Keratinocyte (primary cell): Measurements from ENCODE around the gene SETDB1. TPM values are rescaled to one million over a fixed set of nuclear protein-coding genes. Genes with fewer than 3 reads are reported as not detected.
"Not testable (repeated sequence)": the region's sequence is repeated elsewhere in the genome, so short reads cannot be mapped to it uniquely, and the experiment has no call there.

ENCODE experiments used
- DNase-seq: peaks from one replicate; pipeline ENCODE4 v3.0.0-alpha.2; 2011; ENCODE audit warnings: low read depth, missing footprints, low spot score
- FAIRE-seq: peaks from 2 replicates; lab custom pipeline; 2011; peaks lifted over from hg19 to GRCh38; lab: Jason Lieb, UNC
- H2AFZ ChIP-seq: 2 replicates; pipeline ENCODE4 v1.6.0; 2012; ENCODE audit warnings: low read length, control low read depth, inconsistent platforms; ENCODE audit not compliant: control insufficient read depth
- H3K27ac ChIP-seq: 2 replicates; pipeline ENCODE4 v1.5.1; 2011; ENCODE audit warnings: low read length; ENCODE audit not compliant: control insufficient read depth, insufficient read depth
- H3K27me3 ChIP-seq: 3 replicates; pipeline ENCODE4 v1.6.0; 2011; ENCODE audit warnings: low read length; ENCODE audit not compliant: control insufficient read depth, insufficient read depth; ENCODE audit errors: extremely low read depth
- H3K36me3 ChIP-seq, 2 experiments: 2 replicates in 1 of 2; 3 replicates in 1 of 2; pipeline ENCODE4 v1.5.1; 2011; ENCODE audit warnings: low read length in 2 of 2, mild to moderate bottlenecking in 1 of 2; ENCODE audit not compliant: control insufficient read depth in 2 of 2, insufficient read depth in 2 of 2; ENCODE audit errors: extremely low read depth in 1 of 2
- H3K4me1 ChIP-seq: 3 replicates; pipeline ENCODE4 v1.5.1; 2011; ENCODE audit warnings: low read length; ENCODE audit not compliant: control insufficient read depth, insufficient read depth; ENCODE audit errors: extremely low read depth
- H3K4me2 ChIP-seq: 3 replicates; pipeline ENCODE4 v1.6.0; 2011; ENCODE audit warnings: low read depth, low read length; ENCODE audit not compliant: control insufficient read depth, insufficient read depth; ENCODE audit errors: extremely low read depth
- H3K4me3 ChIP-seq, 3 experiments: fragments of 200-600 bp in 1 of 3; sonication (generic) in 1 of 3; 2 replicates in 2 of 3; 3 replicates in 1 of 3; pipeline ENCODE4 v1.5.1; 2011 to 2016; ENCODE audit warnings: low read length in 3 of 3, mild to moderate bottlenecking in 3 of 3, control low read depth in 2 of 3, inconsistent platforms in 1 of 3, low read depth in 1 of 3, mixed read lengths in 1 of 3, mixed run types in 1 of 3, moderate library complexity in 1 of 3; ENCODE audit not compliant: control insufficient read depth in 2 of 3, insufficient read depth in 2 of 3; ENCODE audit errors: extremely low read depth in 1 of 3
- H3K79me2 ChIP-seq: 2 replicates; pipeline ENCODE4 v1.6.0; 2012; ENCODE audit warnings: low read length; ENCODE audit not compliant: control insufficient read depth, insufficient read depth
- H3K9ac ChIP-seq: 3 replicates; pipeline ENCODE4 v1.6.0; 2011; ENCODE audit warnings: low read length; ENCODE audit not compliant: control insufficient read depth, insufficient read depth; ENCODE audit errors: extremely low read depth
- H3K9me1 ChIP-seq: 3 replicates; pipeline ENCODE4 v1.6.0; 2011; ENCODE audit warnings: low read length; ENCODE audit not compliant: control insufficient read depth, insufficient read depth; ENCODE audit errors: extremely low read depth
- H3K9me3 ChIP-seq: 2 replicates; pipeline ENCODE4 v1.5.1; 2012; ENCODE audit warnings: low read depth, low read length; ENCODE audit not compliant: control insufficient read depth
- H4K20me1 ChIP-seq: 3 replicates; pipeline ENCODE4 v1.6.0; 2011; ENCODE audit warnings: low read length; ENCODE audit not compliant: control insufficient read depth, insufficient read depth; ENCODE audit errors: extremely low read depth
- CTCF ChIP-seq, 3 experiments: IDR thresholded peaks in 1 of 3; conservative IDR thresholded peaks in 1 of 3; optimal IDR thresholded peaks in 1 of 3; 2 replicates in 2 of 3; 3 replicates in 1 of 3; pipeline versions ENCODE3 to v1.5.1; 2011; ENCODE audit warnings: low read length in 3 of 3, mild to moderate bottlenecking in 3 of 3, moderate library complexity in 2 of 3, control low read depth in 1 of 3, inconsistent platforms in 1 of 3; ENCODE audit not compliant: insufficient read depth in 2 of 3; ENCODE audit errors: extremely low read depth in 1 of 3
- EZH2 ChIP-seq: IDR thresholded peaks from one replicate; pipeline ENCODE4 v1.6.1; 2012; ENCODE audit warnings: inconsistent platforms, mild to moderate bottlenecking, low read length, moderate library complexity
- dilution Hi-C: fragments of 300-500 bp; cut with MboI; formaldehyde crosslinking; loops from one replicate; pipeline ENCODE4 v1.7.0; 2020; ENCODE audit warnings: low sequenced_read_pairs; ENCODE audit not compliant: extremely low pct_ligation_motif_present
- polyA plus RNA-seq, 5 experiments: library from polyadenylated mRNA; depleted of rRNA in 3 of 5; stranded (reverse) in 3 of 5; stranded (forward) in 1 of 5; unstranded in 1 of 5; fragments of >200 nt; gene quantifications; 1 replicate in 1 of 5; 2 replicates in 3 of 5; 3 replicates in 1 of 5; pipeline versions ENCODE4 v1.2.1 to v1.2.3, GENCODE V29; 2011 to 2012; ENCODE audit warnings: missing spikeins in 2 of 5, low read depth in 1 of 5, low replicate concordance in 1 of 5

The SETDB1 gene
- polyA plus RNA-seq, 1 donor (not counting 4 experiments of a cell fraction or from before 2014, with no cell fraction given) = 31.3 TPM

DNA sequence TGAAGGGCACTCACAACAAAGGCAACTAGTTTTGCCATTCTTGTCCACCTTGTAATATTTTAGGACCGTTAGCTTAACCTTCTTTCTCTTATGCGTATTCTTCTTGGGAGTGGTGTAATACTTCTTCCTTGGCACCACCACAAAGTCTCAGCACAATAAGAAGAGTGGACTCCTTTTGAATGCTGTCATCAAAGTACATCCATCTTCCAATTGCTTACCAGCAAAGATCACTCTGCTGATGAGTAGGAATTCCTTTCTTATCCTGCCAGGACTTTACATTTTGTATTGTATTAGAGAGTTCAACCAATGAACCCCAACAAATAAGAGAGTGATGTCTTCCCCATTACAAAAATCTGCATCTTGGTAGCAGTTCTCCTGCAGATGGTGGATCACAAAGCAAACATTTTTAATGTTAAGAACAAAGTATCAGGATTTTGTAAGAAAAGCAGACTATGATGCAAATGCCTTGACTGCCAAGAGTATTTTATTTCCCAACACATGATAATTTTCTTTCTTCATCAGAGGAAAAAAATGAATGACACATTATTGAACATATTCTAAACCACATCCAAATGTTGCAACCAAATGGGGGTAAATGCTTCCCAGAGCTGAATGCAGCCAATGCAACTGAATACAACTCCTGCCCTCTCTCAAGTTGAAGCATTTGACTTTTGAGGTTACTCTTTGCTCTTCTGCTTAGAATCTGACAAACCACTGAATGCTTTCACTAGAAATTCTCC is 44.7 kb upstream of the SETDB1 start:
- Histone ChIP-seq H3K4me2 (peak overlapping the region; percentile 27), H4K20me1 (no peaks in the 10 kb centered on the region), H3K27me3 (no peaks in the 10 kb centered on the region), H3K9me3 (no peaks in the 10 kb centered on the region), H3K9me1 (no peaks in the 10 kb centered on the region), H2AFZ (no peak overlapping the region), H3K79me2 (no peaks in the 10 kb centered on the region), H3K4me3 (no peak overlapping the region), H3K36me3 (no peaks in the 10 kb centered on the region), H3K9ac (no peak overlapping the region), H3K4me1 (peaks cover 12% of the 10 kb centered on the region), H3K27ac (peak overlapping the region; percentile 26)
- no peak for FAIRE-seq
- DNase-seq = no peak
- dilution Hi-C loops = no loop called here
- no peak for TF ChIP-seq CTCF (optimal IDR thresholded peaks at IDR 0.05 in 1 of 3, IDR thresholded peaks at IDR 0.05 in 1 of 3, conservative IDR thresholded peaks at IDR 0.05 in 1 of 3; ENCODE audit: extremely low read depth in 1 of 3, insufficient read depth in 2 of 3, low read length in 3 of 3)
- no peak for TF ChIP-seq EZH2

GRCh38 chr1:150883121-150883520 is 43.0 kb upstream of the SETDB1 start:
- FAIRE-seq, H3K79me2 ChIP-seq, H3K4me2 ChIP-seq, H3K36me3 ChIP-seq, DNase-seq, H3K27me3 ChIP-seq, H3K27ac ChIP-seq, H3K9ac ChIP-seq, H4K20me1 ChIP-seq, H2AFZ ChIP-seq, H3K4me3 ChIP-seq, H3K9me1 ChIP-seq, H3K9me3 ChIP-seq, dilution Hi-C loops: not testable (repeated sequence)
- peaks cover 12% of the 10 kb centered on the region for H3K4me1 ChIP-seq

GRCh38 chr1:150887018-150887417 is 39.1 kb upstream of the SETDB1 start, which contains the start of gene CTXND2:
Gene CTXND2 (plus strand): TSS chr1:150887136. CDS start chr1:150912315, 25,179 bp downstream.
- Histone ChIP-seq H3K9me1 (no peaks in the 10 kb centered on the region), H3K79me2 (no peaks in the 10 kb centered on the region), H3K4me1 (no peaks in the 10 kb centered on the region), H3K9me3 (no peaks in the 10 kb centered on the region), H3K4me2 (no peak within 1 kb of the TSS), H3K4me3 (no peak within 1 kb of the TSS), H2AFZ (no peak within 1 kb of the TSS), H3K9ac (no peak within 1 kb of the TSS), H3K36me3 (no peaks in the 10 kb centered on the region), H3K27me3 (no peaks in the 10 kb centered on the region), H3K27ac (no peak within 1 kb of the TSS), H4K20me1 (no peaks in the 10 kb centered on the region)
- FAIRE-seq (no peak), DNase-seq (no peak)
- TF ChIP-seq CTCF (optimal IDR thresholded peaks at IDR 0.05 in 1 of 3, IDR thresholded peaks at IDR 0.05 in 1 of 3, conservative IDR thresholded peaks at IDR 0.05 in 1 of 3; ENCODE audit: extremely low read depth in 1 of 3, insufficient read depth in 2 of 3, low read length in 3 of 3) (no peak), EZH2 (no peak)
- dilution Hi-C loops = no loop called here
